CD4-positive, alpha-beta T cell treated with Interleukin-2 at 100 ng/mL for 4 hours (primary cell): ENCODE results near the gene HTR4.
"Not testable (repeated sequence)": the region's sequence is repeated elsewhere in the genome, so short reads cannot be mapped to it uniquely, and the experiment has no call there.

ENCODE experiments used
- DNase-seq: peaks from one replicate; pipeline ENCODE4 v3.0.0-alpha.2; 2020; ENCODE audit warnings: low spot score

HTR4 gene

GRCh38 chr5:148474025-148474511, 180.3 kb downstream of the HTR4 start:
- DNase-seq = no peak

DNA sequence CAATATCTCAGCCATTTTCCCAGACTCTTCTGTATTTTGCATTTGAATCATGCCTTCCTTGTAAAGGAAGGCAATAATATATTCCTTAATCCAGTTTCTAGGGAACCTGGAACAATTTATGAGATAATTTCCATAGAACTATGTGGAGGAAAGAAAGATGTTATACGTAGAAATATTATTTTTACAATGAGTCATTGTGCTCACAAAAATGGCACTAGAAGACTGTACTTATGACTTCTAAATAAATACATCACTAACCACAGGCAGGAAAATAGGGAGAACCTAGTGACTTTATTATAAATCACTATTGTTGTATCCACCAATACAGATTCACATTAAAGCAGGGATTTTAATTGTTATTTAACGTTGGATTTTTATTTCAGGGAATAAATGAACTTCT, 182.9 kb downstream of the HTR4 start:
- DNase-seq = no peak

DNA sequence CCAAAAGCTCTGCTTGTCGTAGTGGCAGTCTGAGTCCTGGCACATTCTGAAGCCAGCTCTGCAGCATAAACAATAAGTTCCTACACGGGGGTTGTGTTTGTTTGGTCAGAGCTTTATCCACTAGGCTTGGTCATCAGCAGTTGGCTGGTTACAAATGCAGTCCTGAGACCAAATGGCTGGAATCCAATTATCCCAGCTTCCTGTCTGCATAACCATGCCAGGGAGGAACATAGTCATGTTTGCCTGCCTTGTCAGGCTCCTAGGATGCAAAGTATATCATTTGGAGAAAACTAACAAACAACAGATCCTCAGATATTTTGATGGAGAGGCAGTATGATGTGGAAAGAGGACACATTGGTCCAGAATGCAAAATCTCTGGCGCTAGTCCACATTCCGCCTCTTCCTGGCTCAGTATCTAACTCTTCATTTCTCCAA, 184.8 kb downstream of the HTR4 start:
- no peak for DNase-seq

DNA sequence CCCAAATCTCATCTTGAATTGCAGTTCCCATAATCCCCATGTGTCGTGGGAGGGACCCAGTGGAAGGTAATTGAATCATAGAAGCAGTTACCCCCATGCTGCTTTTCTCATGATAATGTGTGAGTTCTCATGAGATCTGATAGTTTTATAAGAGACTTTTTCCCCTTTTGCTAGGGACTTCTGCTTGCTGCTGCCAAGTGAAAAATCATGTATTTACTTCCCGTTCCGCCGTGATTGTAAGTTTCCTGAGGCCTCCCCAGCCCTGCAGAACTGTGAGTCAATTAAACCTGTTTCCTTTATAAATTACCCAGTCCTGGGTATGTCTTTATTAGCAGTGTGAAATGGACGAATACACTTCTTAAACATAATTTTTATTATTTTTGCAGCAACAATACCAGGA, 185.6 kb downstream of the HTR4 start:
- not testable (repeated sequence) for DNase-seq

- DNase-seq = no peak
Measured at GRCh38 chr5:148467958-148468357, 186.4 kb downstream of the HTR4 start.

DNA sequence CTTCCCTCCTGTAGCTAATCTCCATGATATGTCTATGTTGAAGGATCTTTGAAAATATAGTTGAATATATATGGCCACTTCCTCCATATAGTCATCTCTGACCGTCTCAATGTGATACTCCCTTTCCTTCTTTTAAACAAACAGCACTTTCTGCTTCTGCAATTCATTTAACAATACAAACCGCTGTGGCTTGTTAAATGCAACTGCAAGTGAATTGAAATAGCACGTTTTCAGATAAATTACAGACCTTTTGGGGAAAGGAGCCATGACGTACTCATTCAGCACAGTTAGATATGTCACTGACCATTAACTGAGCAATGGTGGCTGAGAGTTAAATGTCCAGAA, 188.1 kb downstream of the HTR4 start:
- DNase-seq = no peak

DNA sequence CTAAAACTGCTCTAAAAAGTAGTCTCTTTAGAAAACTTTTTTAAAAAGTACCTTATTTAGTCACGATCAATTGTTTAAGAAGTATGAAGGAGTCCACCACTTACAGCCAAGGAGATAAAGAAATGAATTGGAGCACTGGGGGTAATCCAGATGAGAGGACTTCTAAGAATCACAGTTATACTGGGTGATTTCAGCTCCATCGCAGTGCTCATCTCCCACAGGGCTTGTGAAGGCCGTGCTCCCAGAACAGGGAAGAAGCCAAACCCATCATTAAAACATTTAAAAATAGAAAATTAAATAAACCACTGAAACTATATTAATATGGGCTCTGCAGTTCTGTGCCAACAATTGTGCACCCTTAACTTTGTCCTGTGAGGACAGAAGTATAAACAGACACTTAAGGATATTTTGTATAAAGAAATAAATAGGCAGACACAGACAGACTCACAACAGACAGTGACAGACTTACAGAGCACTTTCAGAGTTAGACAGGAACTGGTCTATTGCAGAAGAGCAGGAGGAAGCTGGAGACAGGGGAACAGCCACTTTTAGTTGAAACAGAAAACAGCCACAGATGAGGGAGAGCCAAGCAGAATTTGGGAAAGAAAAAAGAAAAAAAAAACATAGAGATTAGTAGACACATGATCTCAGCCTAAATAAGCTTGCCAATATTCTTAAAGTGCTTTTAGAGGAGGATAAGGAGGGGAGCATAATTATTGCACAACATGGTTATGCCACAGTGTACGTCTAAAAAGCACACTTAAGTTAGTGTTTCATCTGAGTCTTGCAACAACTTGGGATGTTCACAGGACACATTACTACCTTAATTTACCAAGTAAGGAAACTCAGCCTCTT, 188.7 kb downstream of the HTR4 start:
- no peak for DNase-seq

GRCh38 chr5:148459669-148460068, 194.7 kb downstream of the HTR4 start:
- no peak for DNase-seq

DNA sequence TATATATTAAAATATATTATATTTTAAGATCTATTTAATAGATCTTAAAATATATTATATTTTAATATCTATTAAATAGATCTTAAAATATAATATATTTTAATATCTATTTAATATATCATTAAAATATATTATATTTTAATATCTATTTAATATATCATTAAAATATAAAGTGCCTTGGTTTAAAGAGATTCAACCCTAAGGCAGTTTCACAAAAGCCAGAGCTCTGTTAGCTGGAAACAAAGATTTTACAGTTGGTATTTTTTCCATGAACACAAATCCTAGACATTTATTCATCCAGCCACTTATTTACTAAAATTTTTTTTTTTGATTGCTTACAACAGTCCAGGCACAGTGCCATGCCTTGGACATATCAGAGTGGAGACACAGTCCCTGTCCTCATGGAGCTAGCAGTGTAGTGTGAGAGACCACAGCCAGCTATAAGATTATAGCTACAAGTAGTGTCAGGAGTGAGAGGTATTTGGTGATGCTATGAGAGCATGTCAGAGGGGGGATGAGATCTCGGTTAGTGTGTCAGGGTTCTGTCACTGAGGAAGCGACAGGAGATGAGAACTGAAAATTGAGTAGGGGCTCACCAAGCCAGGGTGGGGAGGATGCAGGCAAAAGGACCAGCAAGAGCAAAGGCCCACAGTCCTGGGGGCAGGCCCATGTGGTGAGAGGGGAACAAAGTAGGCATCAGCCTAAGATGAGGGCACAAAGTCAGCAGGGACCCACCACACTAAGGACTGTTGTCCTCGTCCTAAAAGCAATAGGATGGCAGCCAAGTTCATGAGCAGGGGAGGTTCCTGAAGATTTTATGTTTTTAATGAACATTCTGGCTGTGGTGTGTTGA, 196.1 kb downstream of the HTR4 start:
- DNase-seq = no peak

DNA sequence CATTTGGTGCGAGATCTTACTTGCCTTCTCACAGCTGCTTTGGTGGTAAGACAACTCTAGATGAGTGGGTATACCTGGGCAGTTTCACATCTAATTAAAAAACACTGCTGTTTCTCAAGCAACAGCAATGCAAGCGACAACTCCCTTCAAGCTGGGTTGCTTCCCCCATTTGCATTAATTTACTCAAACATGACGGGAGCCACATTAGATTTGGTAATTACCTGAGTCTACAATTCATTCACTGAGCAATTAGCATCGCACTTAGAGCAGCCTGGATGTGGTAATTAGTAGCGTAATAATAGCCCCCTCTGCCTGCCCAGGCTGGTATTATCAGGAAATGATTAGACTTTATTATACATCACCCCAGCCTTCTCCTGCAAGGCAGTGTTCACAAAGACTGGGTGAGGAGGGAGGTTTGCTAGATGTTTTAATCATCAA, 197.1 kb downstream of the HTR4 start:
- DNase-seq = peak; percentile 38

GRCh38 chr5:148455185-148455584, 199.1 kb downstream of the HTR4 start:
- no peak for DNase-seq

DNA sequence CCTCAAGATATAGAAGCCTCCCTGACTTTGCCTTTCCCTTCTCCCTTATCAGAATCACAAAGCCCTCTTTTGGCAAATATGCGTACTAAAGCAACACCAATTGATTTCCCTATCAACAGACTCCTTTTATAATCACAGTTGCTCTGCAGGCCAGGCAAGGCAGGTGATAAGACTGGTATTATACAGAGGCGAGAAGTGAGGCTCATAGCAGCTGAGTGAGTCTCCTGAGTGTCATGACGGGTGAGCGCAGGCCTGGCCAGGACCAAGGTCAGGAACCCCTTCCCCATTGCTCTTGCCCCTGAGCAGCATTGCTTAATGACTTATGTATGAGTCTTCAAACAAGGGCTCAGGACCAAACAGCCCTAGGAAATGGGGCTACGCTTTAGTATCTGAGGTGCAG, 199.8 kb downstream of the HTR4 start:
- no peak for DNase-seq

DNA sequence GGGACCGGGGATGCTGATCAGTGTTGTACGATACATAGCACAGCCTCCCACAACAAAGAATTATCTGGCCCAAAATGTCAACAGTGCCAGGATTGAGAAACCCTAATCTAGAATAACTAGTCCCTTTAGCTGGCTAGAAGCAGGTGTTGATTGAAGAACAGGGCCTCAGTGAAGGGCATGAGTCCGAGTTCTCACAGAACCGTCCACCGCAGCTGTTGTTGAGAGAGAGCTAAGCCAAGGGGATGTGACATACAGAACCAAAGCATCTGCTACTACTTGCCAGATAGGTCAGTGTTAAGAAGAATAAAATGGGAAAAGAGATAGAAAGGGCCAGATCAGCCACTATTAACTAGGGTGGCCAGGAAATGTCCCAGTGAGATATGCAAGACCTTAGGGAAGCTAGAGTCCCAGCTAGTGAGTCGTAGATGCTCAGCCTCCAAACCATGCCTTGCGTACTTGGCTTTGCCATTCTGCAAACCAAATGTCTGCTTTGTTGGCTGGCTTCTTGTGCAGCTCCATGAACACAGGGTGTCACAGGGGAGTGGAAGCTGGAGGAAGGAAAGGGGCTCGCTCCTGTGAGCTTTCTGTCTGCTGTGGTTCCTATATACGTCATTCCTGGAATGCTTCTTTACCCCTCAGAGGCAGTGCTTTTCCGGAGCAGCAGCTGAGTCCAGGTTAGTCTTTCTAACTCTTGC, 201.7 kb downstream of the HTR4 start:
- no peak for DNase-seq

DNA sequence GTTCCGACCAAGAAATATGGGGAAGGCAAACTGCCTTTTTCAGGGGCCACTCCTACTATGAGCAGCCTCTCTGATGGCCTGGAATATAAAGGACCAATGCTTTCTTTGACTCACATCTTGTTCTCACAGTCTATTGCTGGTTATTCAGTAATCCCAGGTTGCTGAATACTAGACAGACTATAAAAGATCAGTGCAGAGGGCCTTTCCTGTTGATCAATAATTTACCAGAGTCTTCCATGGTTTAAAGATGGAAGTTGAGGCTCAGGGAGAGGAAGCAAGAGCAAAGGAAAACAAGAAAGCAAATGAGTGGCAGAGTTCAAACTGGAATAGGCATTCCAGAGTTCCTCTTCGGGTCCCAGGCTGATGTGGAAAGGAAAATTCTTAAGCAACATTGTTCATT, 207.7 kb downstream of the HTR4 start:
- no peak for DNase-seq

- no peak for DNase-seq
Measured at GRCh38 chr5:148445578-148445977, 208.7 kb downstream of the HTR4 start.

- DNase-seq = peak; percentile 69
Measured at GRCh38 chr5:148443998-148444397, 210.3 kb downstream of the HTR4 start.

DNA sequence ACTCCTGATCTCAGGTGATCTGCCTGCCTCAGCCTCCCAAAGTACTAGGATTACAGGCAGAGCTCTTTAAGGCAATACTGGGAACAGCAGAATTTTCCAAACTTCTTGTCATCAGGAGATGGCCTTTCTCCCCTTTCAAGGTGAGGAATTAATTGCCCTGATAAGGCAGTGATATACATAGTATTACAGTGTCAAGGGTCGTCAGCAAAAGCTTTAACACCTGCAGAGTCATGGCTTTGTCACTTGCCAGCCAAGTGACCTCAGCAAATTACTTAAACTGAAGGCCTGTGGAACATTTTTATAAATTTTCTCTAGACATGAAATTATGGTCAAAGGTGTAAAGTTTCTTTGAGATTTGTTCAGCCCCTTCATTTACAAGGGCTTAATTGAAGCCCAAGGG, 211.1 kb downstream of the HTR4 start:
- no peak for DNase-seq

DNA sequence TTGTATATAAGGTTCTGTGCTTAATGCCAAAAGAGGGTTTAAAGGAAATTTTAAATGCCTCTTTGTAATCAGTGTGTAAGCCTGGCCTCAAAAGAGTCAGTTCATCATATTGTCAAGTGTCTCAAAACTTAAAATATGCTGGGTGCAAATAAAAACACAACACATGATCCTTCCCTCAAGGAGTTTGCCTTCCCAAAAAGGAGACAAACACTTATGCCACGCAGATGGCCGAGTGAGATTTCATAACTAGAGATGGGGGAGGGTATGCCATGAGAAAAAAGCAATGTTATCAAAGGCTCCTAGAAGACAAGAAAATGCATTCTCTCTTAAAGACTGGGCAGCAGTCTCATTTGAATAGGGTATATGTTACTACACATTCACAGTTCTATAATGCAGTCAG, 215.4 kb downstream of the HTR4 start:
- DNase-seq = no peak

DNA sequence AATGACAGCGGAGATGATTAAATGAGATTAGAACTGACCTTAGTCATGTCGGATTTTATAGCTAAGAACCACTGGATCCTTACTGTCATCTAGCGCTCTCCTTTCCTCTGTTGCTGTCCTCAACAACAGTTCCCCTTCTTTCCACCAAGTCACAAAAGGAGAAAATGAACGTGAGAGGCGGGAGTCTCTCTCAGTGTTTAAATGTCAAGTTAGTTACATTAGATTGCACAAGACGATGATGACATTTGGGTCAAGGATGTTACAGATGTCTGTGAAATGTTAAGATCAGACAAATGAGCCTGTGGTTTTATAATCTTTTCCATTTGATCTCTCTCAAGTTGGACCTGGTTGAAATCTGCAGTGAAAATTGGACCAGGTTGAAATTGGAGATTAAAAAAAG, 217.1 kb downstream of the HTR4 start:
- no peak for DNase-seq

GRCh38 chr5:148436029-148436428, 218.3 kb downstream of the HTR4 start:
- no peak for DNase-seq

GRCh38 chr5:148433826-148434225, 220.5 kb downstream of the HTR4 start:
- DNase-seq = no peak
